GM18498 (cell line): ENCODE results near the gene LMBR1.
"Not testable (repeated sequence)": the region's sequence is repeated elsewhere in the genome, so short reads cannot be mapped to it uniquely, and the experiment has no call there.

Experiments
- ATAC-seq: cut with Tn5 transposase; IDR thresholded peaks from one replicate; pipeline ENCODE4 v1.9.1; 2021; ENCODE audit warnings: mild to moderate bottlenecking, moderate library complexity; ENCODE audit not compliant: unreplicated experiment

LMBR1 gene

GRCh38 chr7:156701787-156702186 lies 191.2 kb downstream of the LMBR1 start:
- not testable (repeated sequence) for ATAC-seq

DNA sequence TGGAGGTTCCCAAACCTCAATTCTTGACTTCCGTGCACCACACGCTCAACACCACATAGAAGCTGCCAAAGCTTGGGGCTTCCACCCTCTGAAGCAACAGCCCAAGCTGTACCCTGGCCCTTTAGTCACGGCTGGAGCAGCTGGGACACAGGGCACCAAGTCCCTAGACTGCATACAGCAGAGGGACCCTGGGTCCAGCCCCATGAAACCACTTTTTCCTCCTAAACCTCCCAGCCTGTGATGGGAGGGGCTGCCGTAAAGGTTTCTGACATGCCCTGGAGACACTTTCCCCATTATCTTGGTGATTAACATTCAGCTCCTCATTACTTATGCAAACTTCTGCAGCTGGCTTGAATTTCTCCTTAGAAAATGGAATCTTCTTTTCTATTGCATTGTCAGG lies 194.5 kb downstream of the LMBR1 start:
- not testable (repeated sequence) for ATAC-seq

- ATAC-seq: not testable (repeated sequence)
Observed at GRCh38 chr7:156697283-156697682, 195.7 kb downstream of the LMBR1 start.

DNA sequence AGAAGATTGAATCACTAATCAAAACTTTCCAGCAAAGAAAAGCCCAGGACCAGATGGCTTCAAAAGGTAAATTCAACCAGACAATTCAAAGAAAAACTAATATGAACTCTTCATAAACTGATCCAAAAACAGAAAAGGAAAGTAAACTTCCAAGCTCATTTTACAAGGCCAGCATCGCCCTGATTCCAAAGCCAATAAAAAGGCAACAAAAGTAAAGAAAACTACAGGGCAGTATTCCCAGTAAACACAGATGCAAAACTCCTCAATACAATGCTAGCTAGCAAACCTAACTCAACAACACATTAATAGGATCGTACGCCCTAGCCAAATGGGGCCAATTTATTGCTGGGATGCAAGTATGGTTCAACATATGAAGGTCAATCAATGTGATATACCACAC lies 199.4 kb downstream of the LMBR1 start:
- ATAC-seq: no peak

- no peak for ATAC-seq
Observed at GRCh38 chr7:156692849-156693248, 200.1 kb downstream of the LMBR1 start.

- no peak for ATAC-seq
Observed at GRCh38 chr7:156691764-156692163, 201.2 kb downstream of the LMBR1 start.

DNA sequence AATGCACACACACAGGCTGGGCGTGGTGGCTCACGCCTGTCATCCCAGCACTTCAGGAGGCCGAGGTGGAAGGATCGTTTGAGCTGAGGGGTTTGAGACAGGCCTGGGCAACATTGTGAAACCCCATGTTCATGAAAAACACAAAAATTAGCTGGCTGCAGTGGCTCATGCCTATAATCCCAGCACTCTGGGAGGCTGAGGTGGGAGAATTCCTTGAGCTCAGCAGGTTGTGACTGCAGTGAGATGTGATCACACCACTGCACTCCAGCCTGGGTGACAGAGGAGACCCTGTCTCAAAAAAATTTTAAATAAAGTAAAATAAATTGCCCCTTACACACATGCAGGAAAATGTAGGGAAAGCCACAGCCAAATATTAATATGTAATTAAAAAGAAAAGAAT lies 208.3 kb downstream of the LMBR1 start:
- no peak for ATAC-seq

- no peak for ATAC-seq
Observed at GRCh38 chr7:156684251-156684650, 208.7 kb downstream of the LMBR1 start.

- no peak for ATAC-seq
Observed at GRCh38 chr7:156682928-156683327, 210.1 kb downstream of the LMBR1 start.

DNA sequence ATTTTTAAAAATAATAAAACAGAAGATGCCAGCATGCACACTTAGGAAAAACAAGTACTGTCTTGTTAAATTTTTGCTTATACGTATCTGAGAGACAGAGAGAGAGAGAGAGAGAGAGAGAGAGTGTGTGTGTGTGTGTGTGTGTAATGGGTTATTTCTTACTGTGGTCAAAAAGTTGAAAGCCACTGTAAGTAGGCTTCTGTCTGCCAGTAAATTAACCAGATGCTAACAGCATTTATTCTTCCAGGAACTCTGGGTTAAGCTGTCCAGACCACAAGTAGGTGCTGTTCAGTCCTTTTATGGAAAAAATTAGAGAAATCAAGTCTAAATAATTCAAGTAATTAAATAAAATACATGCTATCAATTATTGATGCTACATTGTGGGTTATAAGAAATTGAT lies 212.7 kb downstream of the LMBR1 start:
- ATAC-seq: no peak

DNA sequence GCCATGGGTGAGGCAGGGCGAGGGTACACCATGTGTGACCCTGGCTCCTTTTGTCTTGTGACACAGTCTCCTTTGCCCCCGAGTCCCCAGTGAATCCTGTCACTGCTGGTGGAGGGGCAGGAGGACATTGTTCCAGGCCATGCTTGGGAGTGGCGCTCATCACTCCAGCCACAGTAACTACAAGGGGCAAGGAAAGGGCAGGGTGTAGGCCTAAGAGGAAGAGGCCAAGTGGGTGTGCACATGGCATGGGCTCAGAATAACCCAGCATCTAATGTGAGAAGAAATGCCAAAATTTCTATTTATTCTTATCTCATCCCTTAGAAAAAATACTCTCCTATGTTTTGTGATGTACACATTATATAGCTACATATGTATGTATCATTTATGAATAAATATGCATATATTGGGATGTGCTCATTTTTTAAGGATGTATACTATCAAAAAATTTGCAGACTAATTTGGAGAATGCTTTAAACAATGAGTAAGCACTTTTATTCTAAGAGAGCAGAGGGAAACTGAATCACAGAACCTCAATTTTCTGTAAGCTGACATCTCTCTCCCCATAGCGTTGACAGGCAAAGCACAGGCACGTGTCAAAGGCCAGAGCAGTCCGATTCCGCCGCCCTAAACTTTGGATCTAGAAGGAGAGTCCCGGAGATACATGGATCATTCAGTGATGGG lies 215.5 kb downstream of the LMBR1 start:
- no peak for ATAC-seq

- ATAC-seq: no peak
Observed at GRCh38 chr7:156676263-156676662, 216.7 kb downstream of the LMBR1 start.

GRCh38 chr7:156675721-156676120 lies 217.3 kb downstream of the LMBR1 start:
- ATAC-seq: no peak

GRCh38 chr7:156673902-156674301 lies 219.1 kb downstream of the LMBR1 start:
- no peak for ATAC-seq

GRCh38 chr7:156673454-156673853 lies 219.5 kb downstream of the LMBR1 start:
- ATAC-seq: no peak

GRCh38 chr7:156669035-156669828 lies 223.8 kb downstream of the LMBR1 start:
- ATAC-seq: no peak

GRCh38 chr7:156668130-156668741 lies 224.7 kb downstream of the LMBR1 start:
- no peak for ATAC-seq

DNA sequence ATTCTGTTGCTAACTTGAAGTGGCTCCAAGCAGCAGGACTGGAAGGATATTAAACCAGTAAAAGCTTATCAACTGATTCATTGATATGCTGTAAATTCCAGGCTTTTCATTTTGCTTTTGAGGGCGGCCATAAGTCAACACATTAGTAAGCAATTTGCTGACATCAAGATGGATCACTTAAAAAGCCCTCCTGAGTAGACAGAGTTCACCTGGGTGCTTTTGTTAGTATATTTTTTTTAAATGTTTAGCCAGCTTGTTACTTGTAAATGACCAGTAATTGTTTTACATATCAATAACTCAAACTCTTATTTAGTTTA lies 225.9 kb downstream of the LMBR1 start:
- no peak for ATAC-seq

- ATAC-seq: no peak
Observed at GRCh38 chr7:156666368-156667109, 226.4 kb downstream of the LMBR1 start.

- no peak for ATAC-seq
Observed at GRCh38 chr7:156665101-156665500, 227.9 kb downstream of the LMBR1 start.

GRCh38 chr7:156662277-156662676 lies 230.7 kb downstream of the LMBR1 start:
- no peak for ATAC-seq
